ENCODE results near the gene ABL1. TPM values are rescaled to one million over a fixed set of nuclear protein-coding genes. Genes with fewer than 3 reads are reported as not detected.
"Not testable (repeated sequence)": the region's sequence is repeated elsewhere in the genome, so short reads cannot be mapped to it uniquely, and the experiment has no call there.

ABL1 gene
- total RNA-seq, 4 donors from 2014 or later: 60.3 to 97.0 (median 79.8) TPM

GRCh38 chr9:130846487-130847305 lies 11.6 kb downstream of the ABL1 start:
- no peaks in the 10 kb centered on the region for H3K36me3 ChIP-seq
- peak; percentile 59 to 76 for DNase-seq
- TF ChIP-seq POLR2A (IDR thresholded peaks at IDR 0.05) (no peak), CTCF (IDR thresholded peaks at IDR 0.05) (no peak)
- intact Hi-C loops (cut with DNase I): no loop called here
- peak overlapping the region; percentile 72 to 94 (median 75) for H3K27ac ChIP-seq
- no peaks in the 10 kb centered on the region for H3K9me3 ChIP-seq
- no peaks in the 10 kb centered on the region for H3K27me3 ChIP-seq
- WGBS, 2 donors: 23 to 26% methylated on average over 12 of the region's 12 CpGs
- H3K4me1 ChIP-seq: peaks cover 46 to 85% of the 10 kb centered on the region in 2 donors
- H3K4me3 ChIP-seq (replicated peaks in 1 of 3): no peak overlapping the region

GRCh38 chr9:130847306-130848217 lies 12.5 kb downstream of the ABL1 start:
- TF ChIP-seq POLR2A (IDR thresholded peaks at IDR 0.05) (peak in 1 of 2 donors; percentile 18), CTCF (IDR thresholded peaks at IDR 0.05) (no peak)
- Histone ChIP-seq H3K36me3 (no peaks in the 10 kb centered on the region), H3K27me3 (no peaks in the 10 kb centered on the region), H3K9me3 (no peaks in the 10 kb centered on the region), H3K4me1 (peaks cover 41 to 77% of the 10 kb centered on the region in 2 donors), H3K27ac (peak overlapping the region; percentile 72 to 94 (median 75)), H3K4me3 (replicated peaks in 1 of 3) (no peak overlapping the region)
- intact Hi-C loops (cut with DNase I): no loop called here
- 46 to 60% methylated on average over 13 of the region's 13 CpGs for WGBS, 2 donors
- peak; percentile 40 to 46 for DNase-seq

GRCh38 chr9:130848514-130848913 lies 13.5 kb downstream of the ABL1 start:
- Histone ChIP-seq H3K27ac (peak overlapping the region; percentile 72 to 94 (median 75)), H3K4me1 (peaks cover 33 to 67% of the 10 kb centered on the region in 2 donors)
- intact Hi-C loops (cut with DNase I); H3K9me3 ChIP-seq; DNase-seq; H3K36me3 ChIP-seq; H3K4me3 ChIP-seq (replicated peaks in 1 of 3); H3K27me3 ChIP-seq: not testable (repeated sequence)
- 97% methylated on average over 8 of the region's 8 CpGs for WGBS, 2 donors

- TF ChIP-seq CTCF (IDR thresholded peaks at IDR 0.05) (no peak), POLR2A (IDR thresholded peaks at IDR 0.05) (no peak)
- no peak overlapping the region for H3K4me3 ChIP-seq (replicated peaks in 1 of 3)
- H3K9me3 ChIP-seq: no peaks in the 10 kb centered on the region
- no peaks in the 10 kb centered on the region for H3K27me3 ChIP-seq
- H3K36me3 ChIP-seq: peaks cover 5 to 7% of the 10 kb centered on the region in 2 donors
- DNase-seq: no peak
- H3K27ac ChIP-seq: peak overlapping the region in 2 of 3 donors; percentile 21 to 94
- intact Hi-C loops (cut with DNase I): no loop called here
- 86 to 88% methylated on average over 9 of the region's 9 CpGs for WGBS, 2 donors
- H3K4me1 ChIP-seq: peaks cover 29 to 59% of the 10 kb centered on the region in 2 donors
Measured at GRCh38 chr9:130849356-130849755, 14.3 kb downstream of the ABL1 start.

- peaks cover 26 to 27% of the 10 kb centered on the region in 2 donors for H3K36me3 ChIP-seq
- TF ChIP-seq POLR2A (IDR thresholded peaks at IDR 0.05): no peak
- H3K4me3 ChIP-seq (replicated peaks in 1 of 3): no peak overlapping the region
- DNase-seq: no peak
- intact Hi-C loops (cut with DNase I): no loop called here
- no peaks in the 10 kb centered on the region for H3K27me3 ChIP-seq
- H3K9me3 ChIP-seq: no peaks in the 10 kb centered on the region
- H3K4me1 ChIP-seq: peaks cover 9 to 27% of the 10 kb centered on the region in 2 donors
- WGBS, 2 donors: 87 to 88% methylated on average over 7 of the region's 7 CpGs
- peak overlapping the region in 1 of 3 donors; percentile 9 for H3K27ac ChIP-seq
Measured at GRCh38 chr9:130852801-130853200, 17.7 kb downstream of the ABL1 start.
